Activated naive CD8-positive, alpha-beta T cell treated with anti-CD3 and anti-CD28 coated beads, Interleukin-2, amount 50 U/mL, for 24 hours (primary cell): Measurements from ENCODE around the gene C1QTNF5.

ENCODE experiments used
- ATAC-seq: fragments of 150-1000 bp; cut with Tn5 transposase; one replicate; pipeline ENCODE4 v1.10.0; 2021
- DNase-seq: peaks from one replicate; pipeline ENCODE4 v3.0.0; 2021
- H3K27ac Mint-ChIP-seq: one replicate; pipeline ENCODE4 v1.8.0; 2021; ENCODE audit warnings: mild to moderate bottlenecking, mixed read lengths
- H3K27me3 Mint-ChIP-seq: one replicate; pipeline ENCODE4 v1.8.0; 2021; ENCODE audit warnings: mixed read lengths
- H3K36me3 Mint-ChIP-seq: one replicate; pipeline ENCODE4 v1.8.0; 2021; ENCODE audit warnings: low read depth, mixed read lengths
- H3K4me1 Mint-ChIP-seq: one replicate; pipeline ENCODE4 v1.8.0; 2021; ENCODE audit warnings: mixed read lengths
- H3K4me3 Mint-ChIP-seq: one replicate; pipeline ENCODE4 v1.8.0; 2021; ENCODE audit warnings: mild to moderate bottlenecking, moderate library complexity, mixed read lengths
- H3K9me3 Mint-ChIP-seq: one replicate; pipeline ENCODE4 v1.8.0; 2021; ENCODE audit warnings: mixed read lengths

The C1QTNF5 gene

DNA sequence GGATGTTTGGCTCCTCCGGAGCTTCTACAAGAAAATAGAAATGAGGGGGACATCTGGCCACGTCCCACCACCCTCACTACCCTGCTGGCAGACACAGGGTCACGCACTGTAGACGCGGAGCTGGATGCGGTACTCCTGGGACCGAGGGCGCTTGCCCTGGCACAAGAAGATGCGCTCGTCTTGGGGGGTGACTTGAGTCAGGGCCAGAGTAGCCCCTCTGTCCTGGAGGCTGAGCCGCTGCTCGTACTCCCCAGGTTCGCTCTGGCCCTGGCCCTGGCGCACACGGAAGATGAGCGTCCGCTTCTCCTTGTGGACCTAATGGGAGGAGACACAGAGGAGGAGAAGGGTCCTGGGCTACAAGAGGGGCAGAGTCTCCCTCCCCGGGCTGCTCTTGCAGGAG, 26.0 kb downstream of the C1QTNF5 start:
- DNase-seq (no peak), ATAC-seq (no peak)
- H3K9me3 Mint-ChIP-seq = no peaks in the 10 kb centered on the region
- H3K27ac Mint-ChIP-seq = no peak overlapping the region
- peaks cover 12% of the 10 kb centered on the region for H3K4me1 Mint-ChIP-seq
- H3K36me3 Mint-ChIP-seq = no peaks in the 10 kb centered on the region
- H3K4me3 Mint-ChIP-seq = peak overlapping the region; percentile 75
- peaks cover 17% of the 10 kb centered on the region for H3K27me3 Mint-ChIP-seq

DNA sequence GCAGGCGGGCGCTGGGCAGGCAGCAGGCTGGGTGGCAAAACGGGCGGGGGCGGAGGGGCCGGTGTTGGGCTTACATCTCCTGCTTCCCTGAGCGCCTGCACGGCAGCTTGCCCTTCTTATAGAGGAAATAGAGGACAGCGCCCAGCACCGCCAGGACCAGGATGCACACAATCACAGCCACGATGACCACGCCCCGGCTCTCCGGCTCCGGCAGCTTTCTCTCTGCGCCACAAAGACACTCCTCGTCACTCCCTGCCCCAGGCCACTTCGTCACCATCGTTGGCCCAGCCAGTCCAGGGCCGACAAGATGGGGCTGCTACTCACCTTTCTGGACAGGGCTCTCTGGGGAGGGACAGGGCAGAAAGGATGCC, 30.0 kb downstream of the C1QTNF5 start:
- H3K36me3 Mint-ChIP-seq = peaks cover 5% of the 10 kb centered on the region
- DNase-seq (no peak), ATAC-seq (no peak)
- no peaks in the 10 kb centered on the region for H3K9me3 Mint-ChIP-seq
- no peaks in the 10 kb centered on the region for H3K27me3 Mint-ChIP-seq
- H3K4me3 Mint-ChIP-seq = no peak overlapping the region
- no peak overlapping the region for H3K27ac Mint-ChIP-seq
- peaks cover 24% of the 10 kb centered on the region for H3K4me1 Mint-ChIP-seq

DNA sequence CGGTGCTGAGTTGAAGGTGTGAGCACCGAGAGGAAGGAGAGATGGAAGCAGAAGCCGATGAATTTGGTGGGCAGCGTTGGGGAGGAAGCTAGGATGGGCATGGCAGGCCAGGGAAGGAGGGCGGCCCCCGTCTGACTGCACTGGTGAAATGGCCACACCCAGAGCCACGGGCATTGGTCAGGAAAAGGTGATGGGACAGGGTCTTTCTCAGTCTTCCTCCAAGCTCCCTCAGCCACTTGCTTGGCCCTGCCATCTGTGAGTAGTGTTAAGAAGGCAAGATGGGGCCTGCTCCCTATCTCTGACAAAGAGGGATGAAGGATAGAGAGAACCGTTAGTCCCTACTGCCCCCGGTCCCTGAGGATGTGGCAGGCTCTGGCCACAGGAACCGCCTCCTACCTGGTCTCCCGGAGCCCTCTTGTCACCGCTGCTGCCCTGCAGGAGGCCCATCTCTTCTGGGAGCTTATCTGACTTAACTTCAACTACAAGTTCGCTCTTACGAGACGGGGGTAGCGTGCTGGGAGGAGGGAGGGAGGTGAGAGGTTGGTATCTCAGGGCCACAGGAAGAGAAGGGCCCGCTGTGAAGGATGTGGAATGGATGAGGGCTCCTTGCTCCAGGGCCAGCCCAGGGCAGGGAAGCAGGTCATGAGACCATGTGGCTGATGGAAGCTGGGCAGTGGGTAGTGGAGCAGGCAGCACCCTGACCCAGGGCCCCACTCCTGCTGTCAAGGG, 30.6 kb downstream of the C1QTNF5 start:
- H3K4me1 Mint-ChIP-seq = peaks cover 24% of the 10 kb centered on the region
- H3K27me3 Mint-ChIP-seq = no peaks in the 10 kb centered on the region
- H3K27ac Mint-ChIP-seq = no peak overlapping the region
- H3K4me3 Mint-ChIP-seq = no peak overlapping the region
- peaks cover 8% of the 10 kb centered on the region for H3K36me3 Mint-ChIP-seq
- no peak for DNase-seq
- ATAC-seq = no peak
- no peaks in the 10 kb centered on the region for H3K9me3 Mint-ChIP-seq

DNA sequence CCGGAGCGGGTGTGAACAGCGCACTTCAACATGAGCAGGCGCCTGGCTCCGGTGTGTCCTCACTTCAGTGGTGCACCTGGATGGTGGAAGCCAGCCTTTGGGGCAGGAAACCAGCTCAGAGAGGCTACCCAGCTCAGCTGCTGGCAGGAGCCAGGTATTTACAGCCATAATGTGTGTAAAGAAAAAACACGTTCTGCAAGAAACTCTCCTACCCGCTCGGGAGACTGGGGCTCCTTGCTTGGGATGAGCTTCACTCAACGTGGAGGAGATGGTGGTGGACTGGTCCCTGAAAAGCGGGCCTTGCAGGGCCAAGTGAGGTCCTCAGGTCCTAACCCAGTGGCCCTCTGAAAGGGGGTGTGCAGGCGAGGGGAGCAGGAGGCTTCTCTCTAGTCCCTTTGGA, 31.3 kb downstream of the C1QTNF5 start:
- H3K4me1 Mint-ChIP-seq = peaks cover 29% of the 10 kb centered on the region
- ATAC-seq = no peak
- H3K36me3 Mint-ChIP-seq = peaks cover 9% of the 10 kb centered on the region
- no peak for DNase-seq
- H3K4me3 Mint-ChIP-seq = no peak overlapping the region
- no peaks in the 10 kb centered on the region for H3K9me3 Mint-ChIP-seq
- H3K27ac Mint-ChIP-seq = no peak overlapping the region
- H3K27me3 Mint-ChIP-seq = no peaks in the 10 kb centered on the region

DNA sequence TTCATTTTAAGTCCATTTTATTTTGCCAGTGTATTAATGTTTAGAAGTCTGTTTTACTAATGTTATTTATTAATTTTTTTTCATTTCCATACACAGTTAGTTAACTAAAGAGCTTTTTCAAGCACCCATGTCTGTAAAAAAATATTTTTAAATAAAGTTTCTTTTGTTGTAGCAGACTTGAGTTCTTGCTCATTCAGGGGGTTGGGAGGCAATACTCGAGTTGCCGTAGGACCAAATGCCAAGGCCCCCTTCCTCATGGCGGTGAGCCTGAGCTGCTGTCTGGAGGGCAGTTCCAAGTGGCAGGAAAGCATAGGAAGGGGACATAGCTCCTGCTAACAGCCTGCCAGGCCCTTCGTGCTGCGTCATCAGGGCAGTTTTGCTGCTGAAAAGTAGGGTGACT, 32.7 kb downstream of the C1QTNF5 start:
- H3K9me3 Mint-ChIP-seq = no peaks in the 10 kb centered on the region
- no peak for DNase-seq
- H3K27me3 Mint-ChIP-seq = no peaks in the 10 kb centered on the region
- peaks cover 29% of the 10 kb centered on the region for H3K4me1 Mint-ChIP-seq
- no peak overlapping the region for H3K4me3 Mint-ChIP-seq
- H3K27ac Mint-ChIP-seq = no peak overlapping the region
- peaks cover 23% of the 10 kb centered on the region for H3K36me3 Mint-ChIP-seq
- ATAC-seq = no peak

DNA sequence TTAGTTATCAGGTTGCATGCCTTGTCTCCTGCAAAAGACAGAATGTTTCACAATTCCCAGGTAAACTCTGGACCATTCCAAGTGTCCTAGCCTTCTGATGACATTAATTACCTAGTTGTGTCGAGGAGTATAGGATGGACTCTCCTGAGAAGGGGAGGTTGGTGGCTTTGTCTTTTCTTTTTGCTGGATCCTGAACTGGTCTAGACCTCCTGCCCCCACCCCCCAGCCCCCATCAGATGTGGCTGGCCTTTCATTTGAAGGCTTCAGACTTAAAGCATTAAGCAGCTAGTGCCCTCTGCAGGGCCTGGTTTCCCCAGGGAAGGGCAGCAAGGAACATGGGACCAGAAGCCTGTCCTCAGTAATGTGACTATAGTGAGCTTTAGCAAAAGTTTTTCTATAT, 33.5 kb downstream of the C1QTNF5 start:
- H3K27ac Mint-ChIP-seq = peak overlapping the region; percentile 97
- peaks cover 29% of the 10 kb centered on the region for H3K4me1 Mint-ChIP-seq
- H3K27me3 Mint-ChIP-seq = no peaks in the 10 kb centered on the region
- DNase-seq (no peak), ATAC-seq (no peak)
- H3K9me3 Mint-ChIP-seq = no peaks in the 10 kb centered on the region
- peaks cover 23% of the 10 kb centered on the region for H3K36me3 Mint-ChIP-seq
- H3K4me3 Mint-ChIP-seq = no peak overlapping the region

DNA sequence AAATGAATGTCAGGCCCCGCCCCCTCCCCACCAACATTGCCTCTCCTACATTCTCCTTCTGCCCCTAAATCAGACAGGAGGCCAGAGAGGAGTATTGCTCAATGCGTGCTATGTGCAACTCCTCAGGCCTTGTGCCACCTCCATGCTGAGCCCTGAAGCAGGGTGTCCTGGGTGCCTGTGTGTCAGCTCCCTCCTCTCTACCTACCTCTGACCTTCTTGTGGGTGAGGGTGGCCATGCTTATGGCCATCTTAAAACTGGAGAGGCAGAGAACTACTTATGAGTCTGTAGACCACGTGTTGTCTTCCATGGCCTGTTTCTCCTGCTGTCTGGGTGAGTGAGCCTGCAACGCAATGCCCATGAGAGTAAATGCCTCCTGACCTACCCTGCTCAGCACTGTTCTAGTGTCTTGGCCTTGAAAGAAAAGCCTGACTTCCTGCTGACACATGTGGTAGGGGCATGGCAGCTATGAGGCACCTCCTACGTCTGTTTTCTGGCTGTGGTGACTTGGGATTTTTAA, 34.3 kb downstream of the C1QTNF5 start:
- H3K4me3 Mint-ChIP-seq = peak overlapping the region; percentile 57
- peak; percentile 33 for DNase-seq

DNA sequence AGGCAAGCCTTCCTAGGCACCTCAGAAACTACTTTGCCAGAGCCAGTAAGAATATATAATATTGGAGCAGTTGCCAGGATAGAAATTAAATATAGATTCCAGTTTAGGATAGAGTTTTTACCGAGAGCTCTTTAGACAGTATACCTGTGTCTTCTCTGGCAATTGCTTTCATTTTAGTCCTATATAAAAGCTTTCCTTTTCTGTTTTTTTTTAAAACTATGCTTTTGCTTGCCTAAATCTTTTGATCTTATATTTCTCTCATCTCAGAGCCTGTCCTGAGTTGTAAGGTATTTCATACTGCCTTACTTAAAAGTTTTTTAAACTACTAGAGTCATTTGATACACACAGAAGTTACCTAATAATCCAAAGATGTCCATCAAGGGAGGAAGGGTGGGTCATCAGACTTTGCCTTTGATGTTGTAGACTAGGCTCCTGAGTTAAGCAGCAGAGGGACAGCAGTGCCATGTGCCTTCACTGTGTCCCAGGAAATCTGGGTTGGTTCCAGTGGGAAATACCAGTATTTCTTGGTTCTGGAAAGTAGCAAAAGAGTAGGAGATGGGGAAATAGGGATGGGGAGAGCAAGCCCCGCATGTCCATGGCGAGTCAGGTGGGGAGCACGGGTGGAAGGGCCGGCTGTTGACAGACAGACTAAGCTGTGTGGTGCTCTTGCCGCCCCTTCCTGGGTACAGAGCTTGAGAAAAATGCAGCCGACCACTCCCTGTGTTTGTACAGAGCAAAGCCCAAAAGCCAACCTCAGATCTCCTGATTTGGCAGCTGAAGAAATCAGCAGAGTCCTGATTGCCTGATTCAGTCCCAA, 34.9 kb downstream of the C1QTNF5 start:
- no peaks in the 10 kb centered on the region for H3K27me3 Mint-ChIP-seq
- ATAC-seq (peak; percentile 31), DNase-seq (no peak)
- peak overlapping the region; percentile 57 for H3K4me3 Mint-ChIP-seq
- H3K9me3 Mint-ChIP-seq = no peaks in the 10 kb centered on the region
- H3K36me3 Mint-ChIP-seq = peaks cover 32% of the 10 kb centered on the region
- H3K27ac Mint-ChIP-seq = peak overlapping the region; percentile 97
- H3K4me1 Mint-ChIP-seq = peaks cover 29% of the 10 kb centered on the region

More for the DNA sequence above, 34.3 kb downstream of the C1QTNF5 start:
- H3K9me3 Mint-ChIP-seq = no peaks in the 10 kb centered on the region
- H3K36me3 Mint-ChIP-seq = peaks cover 28% of the 10 kb centered on the region
- peak; percentile 89 for ATAC-seq
- peak overlapping the region; percentile 97 for H3K27ac Mint-ChIP-seq
- no peaks in the 10 kb centered on the region for H3K27me3 Mint-ChIP-seq
- peaks cover 29% of the 10 kb centered on the region for H3K4me1 Mint-ChIP-seq

DNA sequence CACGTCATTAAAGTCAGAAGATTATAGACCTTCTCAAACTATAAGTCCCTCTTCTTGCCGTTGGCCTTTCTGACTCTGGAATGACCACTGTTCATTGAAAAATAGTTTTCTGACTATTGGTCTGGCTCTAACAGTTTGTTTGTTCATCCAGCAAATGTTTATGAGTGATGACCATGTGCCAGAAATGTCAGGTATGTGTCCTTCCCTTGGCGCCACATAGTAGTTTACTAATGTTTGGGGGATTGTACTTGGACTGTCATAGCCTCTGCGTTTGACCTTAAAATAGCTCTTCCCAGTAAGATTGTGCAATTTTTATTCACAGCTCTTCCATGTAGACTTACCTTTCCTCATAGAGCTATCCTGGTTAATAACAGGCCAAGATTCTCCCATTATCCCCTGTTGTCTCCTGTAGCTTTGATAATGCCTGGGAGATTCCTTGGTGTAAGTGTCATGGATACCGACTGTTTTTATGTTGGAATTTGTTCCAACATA, 37.4 kb downstream of the C1QTNF5 start:
- Mint-ChIP-seq H3K9me3 (no peaks in the 10 kb centered on the region), H3K4me1 (peaks cover 29% of the 10 kb centered on the region), H3K4me3 (no peak overlapping the region), H3K27me3 (no peaks in the 10 kb centered on the region), H3K27ac (no peak overlapping the region), H3K36me3 (peaks cover 41% of the 10 kb centered on the region)
- ATAC-seq (no peak), DNase-seq (no peak)

DNA sequence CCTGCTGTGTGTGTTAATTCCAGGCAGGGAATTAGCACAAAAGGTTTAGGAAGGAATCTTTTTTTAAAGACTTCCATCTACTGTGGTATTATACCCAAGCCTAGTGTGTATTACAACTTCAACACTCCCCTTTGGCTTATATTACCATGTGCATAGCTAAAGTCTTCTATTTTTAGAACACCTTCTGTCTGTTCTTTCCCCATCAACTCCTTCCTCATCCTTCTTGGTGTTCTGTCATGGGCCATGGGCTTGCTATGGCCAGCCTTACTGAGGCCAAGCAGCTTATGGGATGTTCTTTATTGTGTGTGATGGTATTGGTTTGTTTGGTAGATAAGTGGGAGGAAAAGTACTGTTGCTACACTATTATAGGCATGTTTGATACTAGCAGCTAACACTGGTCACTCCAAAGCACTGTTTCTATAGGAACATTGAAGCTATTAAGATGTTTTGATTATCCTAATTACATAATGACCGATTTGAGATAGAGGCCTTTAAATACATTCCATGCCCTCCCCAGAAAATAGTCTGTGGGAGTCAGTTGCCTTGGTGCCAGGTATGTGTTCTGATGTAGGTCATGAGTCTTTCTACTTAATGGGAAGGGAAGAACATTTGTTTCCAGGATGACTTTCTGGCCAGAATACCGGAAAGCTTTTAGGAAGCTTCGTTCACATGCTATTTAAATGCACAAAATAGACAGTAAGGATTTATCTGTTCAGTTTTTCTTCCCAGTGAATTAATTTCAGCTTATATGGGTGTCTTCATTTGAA, 40.3 kb downstream of the C1QTNF5 start:
- peaks cover 46% of the 10 kb centered on the region for H3K36me3 Mint-ChIP-seq

DNA sequence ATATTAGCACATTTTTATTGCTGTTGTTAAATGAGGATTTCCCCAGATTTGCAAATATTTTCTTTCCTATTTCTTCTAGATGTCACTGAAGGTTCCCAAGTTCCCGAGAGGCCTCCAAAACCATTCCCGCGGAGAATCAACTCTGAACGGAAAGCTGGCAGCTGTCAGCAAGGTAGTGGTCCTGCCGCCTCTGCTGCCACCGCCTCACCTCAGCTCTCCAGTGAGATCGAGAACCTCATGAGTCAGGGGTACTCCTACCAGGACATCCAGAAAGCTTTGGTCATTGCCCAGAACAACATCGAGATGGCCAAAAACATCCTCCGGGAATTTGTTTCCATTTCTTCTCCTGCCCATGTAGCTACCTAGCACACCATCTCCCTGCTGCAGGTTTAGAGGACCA, 41.3 kb downstream of the C1QTNF5 start:
- Mint-ChIP-seq H3K4me1 (no peaks in the 10 kb centered on the region), H3K27me3 (no peaks in the 10 kb centered on the region), H3K9me3 (no peaks in the 10 kb centered on the region), H3K36me3 (peaks cover 43% of the 10 kb centered on the region), H3K4me3 (no peak overlapping the region), H3K27ac (no peak overlapping the region)
- DNase-seq = no peak
- ATAC-seq = no peak

More for the DNA sequence above, 40.3 kb downstream of the C1QTNF5 start:
- Mint-ChIP-seq H3K27ac (no peak overlapping the region), H3K4me1 (peaks cover 7% of the 10 kb centered on the region), H3K9me3 (no peaks in the 10 kb centered on the region), H3K4me3 (no peak overlapping the region), H3K27me3 (no peaks in the 10 kb centered on the region)
- no peak for DNase-seq
- no peak for ATAC-seq

DNA sequence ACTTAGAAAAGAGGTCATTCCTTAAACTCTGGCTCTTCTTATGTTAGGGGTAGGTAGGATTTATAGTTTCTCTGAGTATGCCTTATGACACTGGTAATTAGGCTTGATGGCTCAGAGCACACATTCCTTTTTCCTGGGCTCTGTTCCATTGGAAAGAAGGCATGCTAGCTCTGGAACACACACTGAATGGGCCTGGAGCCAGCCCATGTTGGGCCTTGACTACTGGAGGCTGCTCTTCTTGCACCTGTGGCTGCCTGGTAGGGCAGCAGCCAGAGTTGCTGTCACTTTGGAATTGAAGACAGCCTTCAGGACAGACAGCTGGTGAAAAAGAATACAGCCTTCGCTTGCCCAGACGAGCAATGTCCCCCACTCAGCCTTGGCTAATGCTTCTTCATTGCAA, 42.0 kb downstream of the C1QTNF5 start:
- peaks cover 36% of the 10 kb centered on the region for H3K36me3 Mint-ChIP-seq
- no peak overlapping the region for H3K27ac Mint-ChIP-seq
- H3K4me3 Mint-ChIP-seq = no peak overlapping the region
- H3K27me3 Mint-ChIP-seq = no peaks in the 10 kb centered on the region
- H3K9me3 Mint-ChIP-seq = no peaks in the 10 kb centered on the region
- DNase-seq (no peak), ATAC-seq (no peak)
- H3K4me1 Mint-ChIP-seq = no peaks in the 10 kb centered on the region

DNA sequence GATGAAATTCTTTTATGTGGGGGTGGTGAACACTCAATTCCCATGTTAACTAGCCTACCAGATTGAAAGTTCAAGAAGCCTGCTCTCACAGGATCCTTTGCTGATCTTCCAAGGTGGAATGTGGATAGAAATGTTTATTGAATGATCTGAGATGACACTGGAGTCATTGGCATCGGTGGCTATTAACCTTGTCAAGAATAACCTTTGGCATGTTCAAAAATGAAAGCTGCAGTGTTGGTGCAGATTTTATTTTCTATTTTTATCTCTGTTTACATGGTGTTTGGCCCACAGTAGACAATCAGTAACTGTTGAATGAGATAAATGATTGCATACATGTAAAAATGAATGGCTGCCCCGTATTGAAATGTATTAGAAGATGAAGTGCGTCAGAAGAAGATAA, 42.7 kb downstream of the C1QTNF5 start:
- no peak for DNase-seq
- ATAC-seq = no peak
- H3K4me3 Mint-ChIP-seq = no peak overlapping the region
- no peak overlapping the region for H3K27ac Mint-ChIP-seq
- H3K36me3 Mint-ChIP-seq = peaks cover 31% of the 10 kb centered on the region
- H3K27me3 Mint-ChIP-seq = no peaks in the 10 kb centered on the region
- H3K9me3 Mint-ChIP-seq = no peaks in the 10 kb centered on the region
- H3K4me1 Mint-ChIP-seq = no peaks in the 10 kb centered on the region

DNA sequence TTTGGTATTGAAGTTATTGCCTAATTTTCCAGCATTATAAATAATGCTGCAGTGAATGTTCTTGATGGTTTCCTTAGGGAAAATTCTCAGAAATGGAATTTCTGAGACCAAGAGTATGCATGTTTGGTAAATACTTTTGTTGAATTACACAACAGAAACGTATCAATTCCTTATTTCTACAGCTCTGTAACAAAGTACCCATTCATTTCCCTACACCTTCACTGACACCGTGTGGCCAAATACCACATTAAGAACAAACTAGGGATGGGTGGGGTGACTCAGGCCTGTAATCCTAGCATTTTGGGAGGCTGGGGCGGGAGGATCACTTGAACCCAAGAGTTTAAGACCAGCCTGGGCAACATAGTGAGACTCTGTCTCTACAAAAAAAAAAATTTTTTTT, 45.5 kb downstream of the C1QTNF5 start:
- DNase-seq (no peak), ATAC-seq (no peak)
- Mint-ChIP-seq H3K27ac (no peak overlapping the region), H3K4me3 (no peak overlapping the region), H3K4me1 (no peaks in the 10 kb centered on the region), H3K27me3 (no peaks in the 10 kb centered on the region), H3K36me3 (peaks cover 26% of the 10 kb centered on the region), H3K9me3 (no peaks in the 10 kb centered on the region)
